ENCODE measurements around the gene BARX2.
"Not testable (repeated sequence)": the region's sequence is repeated elsewhere in the genome, so short reads cannot be mapped to it uniquely, and the experiment has no call there.

Gene BARX2, protein sequence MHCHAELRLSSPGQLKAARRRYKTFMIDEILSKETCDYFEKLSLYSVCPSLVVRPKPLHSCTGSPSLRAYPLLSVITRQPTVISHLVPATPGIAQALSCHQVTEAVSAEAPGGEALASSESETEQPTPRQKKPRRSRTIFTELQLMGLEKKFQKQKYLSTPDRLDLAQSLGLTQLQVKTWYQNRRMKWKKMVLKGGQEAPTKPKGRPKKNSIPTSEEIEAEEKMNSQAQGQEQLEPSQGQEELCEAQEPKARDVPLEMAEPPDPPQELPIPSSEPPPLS

GRCh38 chr11:129375751-129376657 is at the start of gene BARX2:
Gene BARX2 (plus strand): TSS chr11:129375848. CDS start chr11:129376036, 188 bp downstream.
- no peak for DNase-seq (ENCODE audit: low spot score)

GRCh38 chr11:129326921-129327320 is 48.7 kb upstream of the BARX2 start:
- DNase-seq (ENCODE audit: low spot score): no peak

DNA sequence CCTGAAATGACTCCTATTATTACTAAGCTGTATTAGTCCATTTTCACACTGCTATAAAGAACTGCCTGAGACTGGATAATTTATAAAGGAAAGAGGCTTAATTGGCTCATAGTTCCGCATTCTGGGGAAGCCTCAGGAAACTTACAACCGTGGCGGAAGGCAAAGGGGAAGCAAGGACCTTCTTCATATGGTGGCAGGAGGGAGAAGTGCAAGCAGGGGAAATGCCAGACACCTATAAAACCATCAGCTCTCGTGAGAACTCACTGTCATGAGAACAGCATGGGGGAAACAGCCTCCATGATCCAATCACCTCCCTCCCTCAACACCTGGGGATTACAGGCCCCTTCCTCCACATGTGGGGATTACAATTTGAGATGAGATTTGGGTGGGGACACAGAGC is 47.9 kb upstream of the BARX2 start:
- not testable (repeated sequence) for DNase-seq (ENCODE audit: low spot score)

GRCh38 chr11:129328756-129329155 is 46.9 kb upstream of the BARX2 start:
- no peak for DNase-seq (ENCODE audit: low spot score)

DNA sequence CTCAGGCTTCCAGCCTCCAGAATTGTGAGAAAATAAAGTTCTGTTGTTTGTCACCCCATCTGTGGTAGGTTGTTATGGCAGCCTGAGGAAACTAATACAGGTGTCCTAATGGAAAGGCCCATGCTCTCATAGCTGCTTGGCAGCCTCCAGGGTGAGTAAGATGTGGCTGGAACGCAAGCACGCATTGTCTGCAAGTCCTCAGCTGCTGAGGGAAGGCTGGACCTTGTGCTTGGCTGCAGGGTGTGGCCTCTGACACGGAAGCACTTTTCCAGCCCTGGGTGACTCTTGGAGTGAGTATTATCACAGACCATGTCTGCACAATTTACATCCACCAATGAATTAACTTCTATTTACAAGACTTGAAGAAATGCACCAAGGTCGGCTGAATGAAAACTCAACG is 44.4 kb upstream of the BARX2 start:
- no peak for DNase-seq (ENCODE audit: low spot score)

DNA sequence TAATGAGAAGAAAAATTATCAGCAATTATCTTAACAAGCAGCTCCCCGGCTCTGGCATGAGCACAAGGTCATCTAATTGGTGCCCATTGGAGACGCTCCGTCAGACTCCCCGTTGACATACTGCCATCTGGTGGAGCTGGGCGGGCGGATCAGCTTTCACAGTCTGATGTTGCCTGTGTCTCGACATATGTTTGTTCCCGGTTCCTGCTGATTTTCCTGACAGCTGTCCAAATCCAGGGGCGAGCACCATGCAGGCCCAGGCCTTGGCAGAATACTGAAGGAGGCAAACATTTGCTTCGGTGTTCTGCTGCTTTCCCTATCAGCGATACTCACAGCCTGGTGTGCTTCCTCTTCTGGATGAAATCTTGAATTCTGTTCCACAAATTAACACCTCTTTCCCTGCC is 43.8 kb upstream of the BARX2 start:
- peak; percentile 43 for DNase-seq (ENCODE audit: low spot score)

GRCh38 chr11:129333873-129334272 is 41.8 kb upstream of the BARX2 start:
- DNase-seq (ENCODE audit: low spot score): no peak

DNA sequence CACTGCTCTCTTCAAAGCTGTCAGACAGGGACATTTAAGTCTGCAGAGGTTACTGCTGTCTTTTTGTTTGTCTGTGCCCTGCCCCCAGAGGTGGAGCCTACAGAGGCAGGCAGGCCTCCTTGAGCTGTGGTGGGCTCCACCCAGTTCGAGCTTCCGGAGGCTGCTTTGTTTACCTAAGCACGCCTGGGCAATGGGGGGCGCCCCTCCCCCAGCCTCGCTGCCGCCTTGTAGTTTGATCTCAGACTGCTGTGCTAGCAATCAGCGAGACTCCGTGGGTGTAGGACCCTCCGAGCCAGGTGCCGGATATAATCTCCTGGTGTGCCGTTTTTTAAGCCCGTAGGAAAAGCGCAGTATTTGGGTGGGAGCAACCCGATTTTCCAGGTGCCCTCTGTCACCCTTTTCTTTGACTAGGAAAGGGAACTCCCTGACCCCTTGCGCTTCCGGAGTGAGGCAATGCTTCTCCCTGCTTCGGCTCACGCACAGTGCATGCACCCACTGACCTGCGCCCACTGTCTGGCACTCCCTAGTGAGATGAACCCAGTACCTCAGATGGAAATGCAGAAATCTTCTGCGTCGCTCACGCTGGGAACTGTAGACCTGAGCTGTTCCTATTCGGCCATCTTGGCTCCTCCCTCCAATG is 31.2 kb upstream of the BARX2 start:
- DNase-seq (ENCODE audit: low spot score): peak; percentile 18

DNA sequence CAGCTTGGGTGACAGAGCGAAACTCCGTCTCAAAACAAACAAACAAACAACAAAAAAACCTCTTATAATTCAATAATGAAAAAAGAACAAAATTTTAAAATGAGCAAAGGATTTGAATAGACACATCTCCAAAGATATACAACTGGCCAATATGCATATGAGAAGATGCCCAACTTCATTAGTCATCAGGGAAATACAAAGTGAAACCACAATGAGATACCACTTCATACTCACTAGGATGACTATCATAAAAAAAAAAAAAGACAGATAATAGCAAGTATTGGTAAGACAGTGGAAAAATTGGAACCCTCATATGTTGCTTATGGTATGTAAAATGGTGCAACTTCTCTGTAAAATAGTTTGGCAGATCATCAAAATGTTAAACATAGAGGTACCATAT is 28.7 kb upstream of the BARX2 start:
- no peak for DNase-seq (ENCODE audit: low spot score)

DNA sequence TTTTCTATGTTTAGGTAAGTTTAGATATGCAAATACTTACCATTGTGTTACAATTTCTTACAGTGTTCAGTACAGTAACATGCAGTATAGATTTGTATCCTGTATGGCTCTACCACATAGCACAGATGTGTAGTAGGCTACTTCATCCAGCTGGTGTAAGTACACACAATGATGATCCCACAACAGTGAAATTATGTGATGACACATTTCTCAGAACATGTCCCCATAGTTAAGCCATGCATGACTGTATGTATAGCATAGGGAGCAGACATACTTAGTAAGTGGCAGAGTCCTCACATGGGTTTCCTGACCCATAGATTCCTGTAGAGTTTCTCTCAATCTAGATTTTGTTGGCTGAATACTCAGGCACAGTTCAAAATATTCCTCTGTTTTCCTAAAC is 26.8 kb upstream of the BARX2 start:
- no peak for DNase-seq (ENCODE audit: low spot score)

DNA sequence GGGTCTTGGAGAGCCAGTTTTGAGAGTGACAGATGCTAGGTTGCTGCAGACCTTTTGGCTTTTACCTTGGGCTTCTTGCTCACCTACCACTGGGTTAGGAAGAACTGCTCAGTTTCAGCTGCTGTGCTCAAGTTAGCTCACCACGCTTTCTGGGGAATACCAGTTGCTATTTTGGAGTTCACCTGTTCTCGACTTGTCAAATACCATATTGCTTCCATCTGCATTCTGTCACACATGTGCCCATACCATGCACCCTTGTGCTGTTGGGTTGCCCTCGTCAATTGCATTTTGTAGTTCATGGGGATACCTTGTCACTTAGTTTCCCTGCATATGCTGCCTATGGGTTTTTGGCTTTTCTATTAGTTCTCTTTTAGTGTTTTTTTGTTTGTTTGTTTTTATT is 23.0 kb upstream of the BARX2 start:
- no peak for DNase-seq (ENCODE audit: low spot score)

GRCh38 chr11:129354691-129355090 is 21.0 kb upstream of the BARX2 start:
- no peak for DNase-seq (ENCODE audit: low spot score)

- DNase-seq (ENCODE audit: low spot score): no peak
Measured at GRCh38 chr11:129359748-129360147, 15.9 kb upstream of the BARX2 start.

GRCh38 chr11:129364143-129364654 is 11.4 kb upstream of the BARX2 start:
- peak; percentile 69 for DNase-seq (ENCODE audit: low spot score)

DNA sequence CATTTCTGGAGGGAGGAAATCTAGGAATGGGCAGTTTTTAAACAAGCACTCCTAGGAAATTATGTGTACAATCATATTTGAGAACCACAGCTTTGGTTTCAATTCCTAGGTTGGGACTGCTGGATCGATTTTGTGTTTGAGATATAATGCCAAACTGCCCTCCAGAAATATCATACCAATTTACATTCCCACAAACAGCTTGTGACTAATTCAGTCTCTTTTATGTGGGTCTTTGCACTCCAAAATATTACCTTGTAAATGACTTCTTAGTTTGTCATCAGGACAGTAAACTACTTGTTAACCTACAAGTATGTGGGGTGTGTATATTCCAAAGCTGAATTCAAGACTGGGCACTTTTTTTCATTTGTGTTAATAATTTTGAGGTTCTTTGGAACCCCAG is 9.8 kb upstream of the BARX2 start:
- DNase-seq (ENCODE audit: low spot score): no peak

GRCh38 chr11:129366737-129367597 is 8.7 kb upstream of the BARX2 start:
- no peak for DNase-seq (ENCODE audit: low spot score)

DNA sequence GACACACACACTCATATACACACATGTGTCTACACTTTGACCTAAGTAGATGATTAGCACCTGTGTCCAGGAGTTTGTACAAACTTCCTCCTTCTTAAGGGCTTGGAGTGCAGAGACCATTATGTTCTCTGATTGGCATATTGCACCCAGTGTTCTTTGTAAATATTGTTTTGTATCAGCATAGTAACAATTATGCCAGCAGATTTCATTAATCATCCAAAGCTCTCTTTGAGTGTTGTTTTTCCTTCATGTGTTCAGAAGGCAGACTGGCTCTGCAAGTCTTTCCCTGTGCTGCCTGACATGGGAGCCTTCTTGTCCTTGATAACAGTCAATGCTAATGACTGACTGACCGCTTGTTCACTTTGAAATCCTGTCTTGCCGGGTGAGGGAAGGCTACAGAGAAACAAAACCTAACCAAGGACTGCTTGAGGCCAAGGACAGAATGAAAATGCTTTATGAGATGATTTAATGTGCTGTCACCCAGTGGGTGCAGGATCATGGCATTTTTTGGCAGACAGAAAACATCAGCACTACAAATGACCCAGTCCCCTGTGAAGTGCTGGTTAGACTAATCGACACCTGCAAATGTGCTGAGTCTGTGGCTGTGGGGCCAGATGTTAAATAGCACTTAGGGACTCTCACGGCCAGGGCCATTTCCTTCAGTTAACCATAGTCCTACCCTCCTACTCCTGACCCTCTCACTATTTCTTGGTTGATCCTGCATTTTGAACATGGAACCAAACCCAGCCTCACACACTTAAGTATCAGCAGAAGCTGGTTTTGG is 6.6 kb upstream of the BARX2 start:
- no peak for DNase-seq (ENCODE audit: low spot score)

DNA sequence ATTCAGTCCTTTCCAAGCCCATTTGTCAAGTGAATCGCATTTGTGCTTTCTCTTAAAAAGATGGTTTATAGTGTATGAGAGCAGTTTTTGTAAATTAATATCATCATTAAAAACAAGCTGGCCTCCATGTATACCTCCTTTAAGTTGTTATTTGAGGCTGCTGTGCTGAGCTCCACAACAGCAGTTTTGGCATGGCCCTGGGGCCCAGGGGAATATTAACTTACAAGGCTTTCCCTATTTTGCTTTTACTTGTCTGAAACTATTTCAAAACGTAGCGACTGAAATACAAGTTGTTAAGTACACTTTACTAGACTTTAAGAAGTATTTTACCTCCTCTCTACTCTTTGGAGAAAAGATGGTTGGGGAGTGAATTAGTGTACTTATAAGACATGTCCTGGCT is 4.9 kb upstream of the BARX2 start:
- no peak for DNase-seq (ENCODE audit: low spot score)

DNA sequence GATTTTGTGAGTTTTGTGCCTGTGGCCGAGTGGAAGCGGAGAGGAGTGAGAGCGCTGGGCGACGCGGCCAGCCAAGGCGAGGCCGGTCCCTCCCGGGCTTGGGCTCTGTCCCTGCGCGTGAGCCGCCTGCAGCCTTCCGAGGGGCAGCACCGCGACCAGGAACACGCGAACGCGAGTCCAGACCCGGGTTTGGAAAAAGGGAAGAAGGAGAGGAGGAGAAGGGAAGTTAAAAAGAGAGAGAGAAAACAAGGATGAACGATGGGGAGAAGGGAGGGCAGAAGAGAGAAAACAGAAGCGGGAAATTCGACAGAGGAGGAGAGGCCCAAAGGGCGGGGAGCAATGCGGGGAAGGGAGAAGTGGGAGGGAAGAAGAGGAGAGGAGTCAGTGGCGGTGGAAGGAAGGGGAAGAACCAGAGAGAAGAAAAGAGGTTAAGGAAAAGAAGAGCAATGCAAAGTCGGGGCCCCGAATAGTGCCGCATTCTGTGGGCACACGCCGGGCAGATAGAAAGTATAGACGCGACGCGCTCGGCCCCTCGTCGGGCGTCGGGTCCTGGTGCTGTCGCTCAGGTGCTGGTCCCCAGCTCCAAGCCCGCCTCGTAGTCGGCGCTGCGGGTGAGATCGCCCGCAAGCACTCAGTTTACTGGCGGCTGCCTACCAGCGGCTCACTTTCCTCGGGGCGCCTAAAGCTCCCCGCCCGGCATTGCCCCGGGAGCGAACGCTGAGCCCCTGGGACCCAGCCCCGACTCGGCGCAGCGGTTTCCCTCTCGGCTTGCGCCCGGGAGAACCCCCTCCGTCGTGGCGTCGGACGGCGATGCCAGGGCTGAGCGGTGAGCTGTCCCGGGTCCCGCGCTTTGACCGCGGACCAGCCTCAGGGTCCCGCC is 2.8 kb upstream of the BARX2 start:
- no peak for DNase-seq (ENCODE audit: low spot score)

DNA sequence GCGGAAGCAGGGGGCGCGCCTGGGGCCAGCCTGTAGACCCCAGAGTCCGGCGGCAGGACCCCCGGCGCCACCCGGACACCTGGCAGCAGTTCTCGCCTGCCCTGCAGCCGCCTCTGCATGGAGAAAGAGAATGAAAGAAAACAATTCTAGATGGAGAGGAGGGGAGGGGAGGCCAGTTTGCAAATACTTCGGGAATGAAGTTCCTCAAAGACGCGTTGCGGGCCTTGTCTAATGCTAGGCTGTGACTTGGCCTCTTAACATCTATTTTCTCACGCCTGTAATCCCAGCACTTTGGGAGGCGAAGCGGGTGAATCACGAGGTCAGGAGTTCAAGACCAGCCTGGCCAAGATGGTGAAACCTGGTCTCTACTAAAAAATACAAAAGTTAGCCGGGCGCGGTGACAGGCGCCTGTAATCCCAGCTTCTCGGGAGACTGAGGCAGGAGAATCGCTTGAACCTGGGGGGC is 2.1 kb upstream of the BARX2 start:
- no peak for DNase-seq (ENCODE audit: low spot score)

Data from CD4-positive, alpha-beta T cell treated with Interleukin-6 at 100 ng/mL for 8 hours (primary cell).